ENCODE results near the gene ATCAY.

ATCAY gene

GRCh38 chr19:3842948-3843347 lies 37.5 kb upstream of the ATCAY start:
- H3K4me2 ChIP-seq (ENCODE audit: low read length), result no peak overlapping the region
- H3K36me3 ChIP-seq (ENCODE audit: control insufficient read depth, low read length), result no peaks in the 10 kb centered on the region
- no peak overlapping the region for H3K4me3 ChIP-seq (ENCODE audit: low read length)
- H3K9me3 ChIP-seq (ENCODE audit: control insufficient read depth, insufficient read depth, low read length), result peaks cover 3% of the 10 kb centered on the region; the same call in 1 of the 2 replicates
- no peaks in the 10 kb centered on the region for H3K27me3 ChIP-seq (ENCODE audit: control insufficient read depth, low read length)
- TF ChIP-seq CTCF (IDR thresholded peaks at IDR 0.05; ENCODE audit: low read depth, low read length, poor library complexity, severe bottlenecking), result no peak
- no peak for TF ChIP-seq EZH2phosphoT487 (IDR thresholded peaks at IDR 0.05; ENCODE audit: borderline replicate concordance, low read length)
- H3F3A ChIP-seq (ENCODE audit: control insufficient read depth, insufficient read depth), result peaks cover under 1% of the 10 kb centered on the region; the same call in 1 of the 2 replicates
- H3K79me2 ChIP-seq (ENCODE audit: control insufficient read depth, low read length), result no peaks in the 10 kb centered on the region
- H3K9me2 ChIP-seq (replicated peaks; ENCODE audit: control insufficient read depth, low read length), result no peaks in the 10 kb centered on the region
- no peaks in the 10 kb centered on the region for H4K20me1 ChIP-seq (ENCODE audit: control insufficient read depth, insufficient read depth, low read depth, low read length)
- no peaks in the 10 kb centered on the region for H3K4me1 ChIP-seq (ENCODE audit: control insufficient read depth, low read length)
- H3K27ac ChIP-seq (ENCODE audit: low read depth, low read length), result no peak overlapping the region

- Histone ChIP-seq H3K9me2 (replicated peaks; ENCODE audit: control insufficient read depth, low read length) (no peaks in the 10 kb centered on the region), H3K4me3 (ENCODE audit: low read length) (no peak overlapping the region), H3K27me3 (ENCODE audit: control insufficient read depth, low read length) (no peaks in the 10 kb centered on the region), H3F3A (ENCODE audit: control insufficient read depth, insufficient read depth) (no peaks in the 10 kb centered on the region), H3K4me1 (ENCODE audit: control insufficient read depth, low read length) (no peaks in the 10 kb centered on the region), H3K4me2 (ENCODE audit: low read length) (no peak overlapping the region), H3K9me3 (ENCODE audit: control insufficient read depth, insufficient read depth, low read length) (no peaks in the 10 kb centered on the region), H3K79me2 (ENCODE audit: control insufficient read depth, low read length) (no peaks in the 10 kb centered on the region), H4K20me1 (ENCODE audit: control insufficient read depth, insufficient read depth, low read depth, low read length) (no peaks in the 10 kb centered on the region), H3K27ac (ENCODE audit: low read depth, low read length) (no peak overlapping the region), H3K36me3 (ENCODE audit: control insufficient read depth, low read length) (no peaks in the 10 kb centered on the region)
- TF ChIP-seq EZH2phosphoT487 (IDR thresholded peaks at IDR 0.05; ENCODE audit: borderline replicate concordance, low read length) (no peak), CTCF (IDR thresholded peaks at IDR 0.05; ENCODE audit: low read depth, low read length, poor library complexity, severe bottlenecking) (no peak)
These were observed 35.9 kb upstream of the ATCAY start for GRCh38 chr19:3844596-3844995.

GRCh38 chr19:3849092-3849491 lies 31.4 kb upstream of the ATCAY start:
- H3K36me3 ChIP-seq (ENCODE audit: control insufficient read depth, low read length), result no peaks in the 10 kb centered on the region
- no peak overlapping the region for H3K4me2 ChIP-seq (ENCODE audit: low read length)

More at GRCh38 chr19:3849092-3849491, 31.4 kb upstream of the ATCAY start:
- Histone ChIP-seq H3K9me3 (ENCODE audit: control insufficient read depth, insufficient read depth, low read length) (no peaks in the 10 kb centered on the region), H3K79me2 (ENCODE audit: control insufficient read depth, low read length) (no peaks in the 10 kb centered on the region), H3F3A (ENCODE audit: control insufficient read depth, insufficient read depth) (no peaks in the 10 kb centered on the region), H3K27me3 (ENCODE audit: control insufficient read depth, low read length) (no peaks in the 10 kb centered on the region), H3K27ac (ENCODE audit: low read depth, low read length) (no peak overlapping the region), H3K4me3 (ENCODE audit: low read length) (no peak overlapping the region), H3K9me2 (replicated peaks; ENCODE audit: control insufficient read depth, low read length) (no peaks in the 10 kb centered on the region), H4K20me1 (ENCODE audit: control insufficient read depth, insufficient read depth, low read depth, low read length) (no peaks in the 10 kb centered on the region), H3K4me1 (ENCODE audit: control insufficient read depth, low read length) (peaks cover 17% of the 10 kb centered on the region)
- TF ChIP-seq EZH2phosphoT487 (IDR thresholded peaks at IDR 0.05; ENCODE audit: borderline replicate concordance, low read length) (no peak), CTCF (IDR thresholded peaks at IDR 0.05; ENCODE audit: low read depth, low read length, poor library complexity, severe bottlenecking) (peak; percentile 68)

Measured in DOHH2 (cell line).